Gastroesophageal sphincter (tissue), 2 donors: ENCODE measurements around the gene MAPK1.

Experiments used
- EP300 ChIP-seq: sonication (generic); formaldehyde crosslinking; IDR thresholded peaks from one replicate; pipeline ENCODE4 v1.6.1; 2017; ENCODE audit warnings: antibody characterized with exemption, mild to moderate bottlenecking
- POLR2A ChIP-seq, 2 donors: fragments of 450-650 bp; IDR thresholded peaks; one replicate each; pipeline ENCODE4 v1.6.1; 2017; ENCODE audit warnings: antibody characterized with exemption in 2 of 2, mild to moderate bottlenecking in 2 of 2, moderate library complexity in 1 of 2

DNA sequence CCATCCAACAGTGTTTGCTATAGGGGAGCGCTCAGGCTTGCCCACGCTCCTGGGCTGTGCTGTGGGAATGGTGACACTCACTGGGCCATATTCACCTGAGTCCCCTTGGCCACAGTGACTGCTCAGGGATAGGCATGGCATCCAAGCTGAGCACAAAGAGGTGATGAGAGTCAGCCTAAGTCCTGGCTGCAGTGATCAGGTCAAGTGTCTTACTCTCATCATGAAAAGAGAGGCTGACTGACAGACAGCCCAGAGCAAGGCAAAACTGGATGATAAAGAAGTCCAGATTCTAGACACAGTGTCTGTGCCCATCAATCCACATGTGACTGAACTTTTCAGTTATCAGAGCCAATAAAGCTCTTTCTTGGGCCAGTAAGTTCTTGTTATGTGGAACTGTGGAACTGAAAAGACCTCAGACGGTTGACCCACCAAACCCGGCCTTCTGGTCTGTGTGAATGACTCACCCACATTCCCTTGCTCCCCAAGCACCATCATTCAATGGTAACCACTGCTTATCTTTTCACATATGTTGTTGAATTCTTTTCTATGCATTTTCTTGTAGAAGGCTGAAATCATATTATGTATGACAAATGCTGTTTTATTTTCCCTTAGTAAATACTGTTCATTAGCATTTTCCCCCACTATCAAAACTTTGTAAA is 88.6 kb downstream of the MAPK1 start:
- TF ChIP-seq POLR2A (IDR thresholded peaks at IDR 0.05) (no peak), EP300 (no peak)
